Measurements from ENCODE around the gene KIRREL1.

Gene KIRREL1

DNA sequence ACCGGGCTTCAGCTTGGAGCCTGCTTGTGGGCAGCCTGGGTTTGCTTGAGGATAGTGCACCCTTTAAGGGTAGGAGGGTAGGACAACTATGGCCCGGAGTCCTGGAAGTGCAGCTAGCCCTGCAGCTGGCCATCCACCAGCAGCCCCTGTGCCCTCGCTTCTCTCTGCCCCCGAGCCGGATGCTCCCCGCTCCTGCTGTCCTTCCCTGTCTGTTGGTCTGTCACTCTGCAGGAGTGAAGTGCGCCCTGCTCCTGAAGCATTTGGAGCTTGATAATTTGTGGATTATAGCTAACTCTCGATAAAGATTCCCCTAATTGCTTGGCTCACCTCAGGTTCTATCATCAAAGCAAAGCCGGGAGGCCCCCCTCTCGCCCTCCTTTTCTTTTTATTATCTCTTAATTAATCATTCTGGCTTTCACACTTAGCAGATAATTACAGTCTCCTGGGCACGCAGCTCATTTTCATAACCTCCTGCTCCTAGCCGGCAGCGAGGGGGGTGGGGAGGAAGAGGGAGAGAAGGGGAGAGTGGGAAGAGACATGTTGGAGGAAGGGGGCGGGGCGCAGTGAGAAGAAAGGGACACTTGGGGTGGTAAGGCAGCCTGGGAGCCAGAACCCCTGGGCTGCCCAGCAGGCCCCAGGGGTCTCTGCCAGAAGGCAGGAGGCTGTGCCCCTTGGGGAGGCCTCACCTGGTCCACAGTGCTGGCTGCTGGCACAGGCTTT is 14.4 kb downstream of the KIRREL1 start:
- no peak for DNase-seq (ENCODE audit: low spot score)

DNA sequence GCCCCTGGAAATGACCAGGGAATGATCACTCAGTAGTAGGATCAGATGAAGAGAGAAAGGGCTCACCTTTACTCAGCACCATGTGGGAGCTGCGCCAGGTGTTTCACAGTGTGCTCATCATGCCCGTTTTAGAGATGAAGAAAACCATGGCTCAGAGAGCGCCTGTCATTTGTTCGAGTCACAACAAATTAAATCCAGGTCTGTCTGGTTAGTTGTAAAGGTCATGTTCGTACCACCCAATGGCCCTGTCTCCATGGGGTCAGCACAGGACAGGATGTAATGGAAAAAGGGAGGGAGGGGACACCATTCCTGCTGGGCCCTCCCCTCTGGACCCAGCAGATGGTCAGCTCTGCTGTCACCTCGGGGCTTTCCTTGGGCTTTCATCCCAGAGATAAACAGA is 15.2 kb downstream of the KIRREL1 start:
- DNase-seq (ENCODE audit: low spot score) = no peak

DNA sequence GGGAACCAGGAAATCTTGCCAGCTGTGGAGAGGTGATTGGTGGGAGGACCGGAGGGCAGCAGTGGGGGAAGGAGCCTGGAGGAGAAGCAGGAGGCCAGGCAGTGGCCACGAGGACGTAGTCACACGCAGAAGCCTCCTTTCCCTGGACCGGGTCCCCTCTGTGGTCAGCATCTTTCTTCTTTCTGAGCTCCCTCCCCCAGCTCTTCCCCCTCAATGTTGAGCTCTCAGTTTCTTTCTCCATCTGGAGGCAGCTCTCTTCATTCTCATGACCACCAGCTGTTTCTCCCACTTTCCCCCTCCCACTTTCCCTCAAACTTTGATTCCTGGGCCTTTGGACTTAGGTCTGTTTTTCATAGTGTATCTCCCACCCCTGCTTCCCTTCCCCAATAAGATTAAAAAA is 18.3 kb downstream of the KIRREL1 start:
- DNase-seq (ENCODE audit: low spot score) = no peak

DNA sequence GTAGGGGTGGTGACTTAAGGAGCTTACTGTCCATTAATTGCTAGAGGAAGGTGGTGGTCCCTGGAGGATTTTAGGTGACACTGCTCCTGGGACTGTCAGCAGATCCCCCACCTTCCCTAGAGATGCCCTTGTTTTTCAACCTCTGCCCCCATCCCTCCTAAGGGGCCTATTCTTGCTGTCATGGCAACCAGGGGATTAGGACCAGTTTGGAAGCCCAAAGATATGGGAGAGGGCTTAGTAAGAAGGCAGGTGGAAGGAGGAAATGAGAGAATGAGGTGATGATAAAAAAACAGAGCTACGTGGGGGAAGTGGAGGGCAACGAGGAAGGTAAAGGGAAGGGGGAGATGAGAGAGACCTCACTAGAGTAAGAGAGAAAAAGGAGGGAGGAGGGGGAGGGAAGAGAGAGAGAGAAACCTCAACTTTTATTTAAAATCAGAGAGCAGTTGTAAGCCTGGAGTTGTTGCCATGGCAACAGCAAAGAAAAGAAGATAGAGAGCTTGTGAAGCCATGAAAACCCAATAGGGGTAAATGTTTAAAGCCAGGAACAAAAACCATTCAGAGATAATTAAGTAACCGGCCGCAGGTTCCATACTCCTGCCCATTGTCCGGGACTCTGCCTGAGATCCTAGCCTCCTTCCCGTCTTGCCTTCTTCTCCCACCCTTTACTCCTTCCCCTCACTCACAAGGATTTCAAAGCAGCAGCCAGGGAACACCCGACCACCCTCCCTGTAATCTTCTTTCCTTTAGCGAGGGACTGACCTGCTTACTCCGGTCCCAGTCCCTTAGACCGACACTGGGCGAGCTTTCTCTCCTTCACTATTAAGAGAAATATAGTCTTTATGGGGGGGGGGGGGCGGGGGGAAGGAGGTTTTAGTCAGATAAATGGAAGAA is 20.6 kb downstream of the KIRREL1 start:
- DNase-seq (ENCODE audit: low spot score) = no peak

DNA sequence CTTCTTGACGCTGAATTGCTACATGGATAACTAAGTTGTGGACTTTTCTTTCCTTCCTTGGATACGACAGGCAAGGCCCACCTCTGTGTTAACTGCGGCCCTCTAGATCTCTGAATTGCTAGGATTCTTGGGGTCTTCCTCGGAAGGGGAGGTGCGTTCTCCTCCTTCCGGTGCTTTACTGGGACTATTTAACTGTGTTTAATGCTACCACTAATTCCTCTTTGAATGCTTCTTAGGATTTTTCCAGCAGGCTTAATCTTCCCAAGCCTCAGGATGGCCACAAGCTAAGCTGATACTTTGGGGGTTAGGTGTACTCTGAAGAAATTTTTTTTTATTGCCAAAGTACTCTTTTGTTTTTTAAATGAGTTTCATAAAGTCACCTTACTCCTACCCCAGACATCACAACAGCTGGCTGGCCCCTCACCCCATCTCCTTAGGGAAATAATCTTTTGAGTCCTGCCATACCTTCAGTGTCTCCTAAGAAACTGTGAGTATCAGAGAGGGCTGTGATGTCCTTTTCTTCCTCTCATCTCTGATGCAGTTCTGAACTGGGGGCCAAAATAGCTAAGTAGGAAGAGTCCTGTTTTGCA is 21.4 kb downstream of the KIRREL1 start:
- DNase-seq (ENCODE audit: low spot score) = no peak

DNA sequence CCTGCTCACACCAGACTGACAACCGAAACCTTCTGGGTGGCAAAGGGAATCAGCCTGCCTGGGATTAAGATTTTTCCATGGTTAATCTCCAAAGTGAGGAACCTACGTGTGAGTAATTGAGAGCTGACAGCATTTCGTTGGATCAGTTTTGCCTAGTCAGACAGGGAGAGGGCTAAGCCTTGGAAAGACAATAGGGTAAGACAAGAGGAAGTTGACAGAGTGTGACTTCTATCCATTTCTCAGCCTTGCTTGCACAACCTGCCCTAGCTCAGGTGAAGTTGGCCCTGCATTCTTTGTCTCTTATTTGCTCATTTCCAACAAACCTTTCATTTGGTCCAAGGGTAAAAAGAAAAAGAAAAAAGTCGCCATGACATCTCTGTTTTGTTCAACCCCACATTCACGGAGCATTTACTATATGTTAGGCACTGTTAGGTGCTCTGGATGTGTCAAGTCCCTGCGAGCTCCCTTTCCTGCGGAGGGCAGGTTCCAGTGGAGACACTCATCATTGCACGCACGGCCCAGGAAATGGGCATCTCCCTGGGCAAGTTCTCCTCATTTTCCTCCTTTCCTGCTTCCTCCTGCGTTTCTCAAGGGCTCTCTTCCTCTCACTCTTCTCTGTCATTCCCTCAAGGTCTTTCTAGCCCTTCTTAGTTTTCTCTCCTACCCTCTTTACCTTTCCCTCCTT is 23.3 kb downstream of the KIRREL1 start:
- DNase-seq (ENCODE audit: low spot score) = no peak

DNA sequence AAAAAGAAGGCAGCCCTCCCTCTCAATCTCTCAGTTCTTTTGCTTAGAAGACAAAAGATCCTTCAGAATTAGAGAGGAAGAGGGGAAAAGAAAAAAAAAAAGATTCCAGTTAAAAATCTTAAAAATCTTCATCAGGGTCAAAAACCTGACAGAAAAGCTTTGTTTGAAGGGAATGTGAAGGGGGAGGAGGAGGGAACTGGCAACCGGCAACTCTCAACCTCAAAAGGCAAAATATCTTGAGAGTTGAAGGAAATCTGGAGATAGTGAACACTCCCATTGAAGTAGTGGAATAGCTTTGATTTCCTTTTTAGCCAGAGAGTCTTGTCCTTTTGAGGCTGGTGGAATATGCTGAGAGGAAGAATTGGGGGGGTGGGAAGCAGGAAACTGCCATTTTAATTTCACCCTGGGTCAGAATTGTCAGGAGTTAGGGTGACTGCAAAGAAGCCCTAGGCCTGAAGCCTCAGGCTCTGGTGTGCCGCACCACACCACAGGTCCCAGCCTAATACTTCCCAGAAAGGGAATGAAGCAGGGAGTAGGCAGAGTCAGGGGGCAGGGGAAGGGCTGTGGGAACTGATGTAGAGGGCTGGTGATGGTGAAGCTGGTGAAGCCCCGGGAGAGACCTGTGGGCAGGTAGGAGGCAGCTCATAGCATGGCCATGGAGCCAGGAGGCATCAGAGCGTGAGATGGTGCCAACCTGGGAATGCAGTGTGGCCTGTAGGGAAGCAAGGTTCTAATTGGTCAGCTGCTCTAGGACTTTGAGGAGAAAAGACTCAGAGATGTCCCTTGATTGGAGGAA is 24.6 kb downstream of the KIRREL1 start:
- no peak for DNase-seq (ENCODE audit: low spot score)

DNA sequence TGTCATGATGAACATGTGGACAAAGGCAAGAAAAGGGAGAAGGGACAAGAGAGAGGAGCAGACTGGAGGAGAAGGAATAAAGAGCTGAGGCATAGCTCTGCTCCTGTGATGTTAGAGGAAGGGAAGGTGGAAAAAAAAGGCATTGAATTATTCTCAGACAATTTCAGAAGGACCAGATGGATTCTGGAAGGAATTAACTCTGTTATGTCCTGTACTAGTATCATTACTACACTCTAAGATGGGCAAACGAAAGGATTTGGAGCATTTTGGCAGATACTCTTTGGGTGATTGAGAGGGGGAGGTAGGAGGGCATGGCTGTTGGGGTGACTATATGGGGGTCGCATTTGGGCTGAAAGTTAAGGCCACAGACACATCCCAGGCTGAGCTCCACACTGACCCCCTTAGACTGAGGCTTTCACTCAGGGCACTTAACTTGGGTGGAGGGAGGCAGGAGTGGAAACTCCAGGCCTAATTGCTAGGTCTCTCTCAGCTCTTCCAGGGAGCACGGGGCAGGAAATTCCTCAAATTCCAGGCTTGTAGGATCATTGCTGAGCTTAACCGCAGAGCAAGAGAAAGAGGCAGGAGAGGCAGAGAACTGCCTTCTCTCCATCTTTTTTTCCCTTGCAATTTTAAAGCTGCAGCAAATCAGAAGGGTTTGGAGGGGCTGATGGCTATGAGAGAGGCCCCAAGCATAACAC is 25.9 kb downstream of the KIRREL1 start:
- DNase-seq (ENCODE audit: low spot score) = peak; percentile 78

DNA sequence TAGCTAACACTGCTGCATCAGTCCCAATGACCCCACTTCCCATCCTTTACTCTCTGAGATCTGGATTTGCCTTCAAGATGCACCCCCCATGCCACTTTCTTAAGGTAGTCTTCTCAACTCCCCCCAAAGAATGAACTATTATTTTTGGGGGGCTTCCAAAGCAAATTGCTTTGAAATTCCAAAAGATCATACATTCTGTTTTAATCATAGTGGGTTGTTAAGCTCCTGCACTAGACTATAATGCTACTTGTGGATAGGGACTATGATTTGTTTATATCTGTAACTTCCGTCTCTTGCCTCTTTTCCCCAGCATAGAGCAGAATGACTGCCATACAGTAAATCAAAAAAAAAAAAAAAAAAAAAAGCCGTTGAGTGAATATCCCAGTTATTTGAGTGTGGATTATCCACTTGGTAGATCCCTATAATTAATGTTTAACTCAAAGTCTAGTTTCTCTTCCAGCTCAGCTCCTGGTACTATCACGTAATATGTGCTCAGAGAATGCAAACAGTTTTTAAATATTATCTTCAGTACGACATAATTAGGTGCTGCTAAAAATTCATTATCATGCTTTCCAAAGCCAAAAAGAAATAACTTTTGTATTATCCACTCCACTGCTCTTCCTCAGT is 26.9 kb downstream of the KIRREL1 start:
- no peak for DNase-seq (ENCODE audit: low spot score)

DNA sequence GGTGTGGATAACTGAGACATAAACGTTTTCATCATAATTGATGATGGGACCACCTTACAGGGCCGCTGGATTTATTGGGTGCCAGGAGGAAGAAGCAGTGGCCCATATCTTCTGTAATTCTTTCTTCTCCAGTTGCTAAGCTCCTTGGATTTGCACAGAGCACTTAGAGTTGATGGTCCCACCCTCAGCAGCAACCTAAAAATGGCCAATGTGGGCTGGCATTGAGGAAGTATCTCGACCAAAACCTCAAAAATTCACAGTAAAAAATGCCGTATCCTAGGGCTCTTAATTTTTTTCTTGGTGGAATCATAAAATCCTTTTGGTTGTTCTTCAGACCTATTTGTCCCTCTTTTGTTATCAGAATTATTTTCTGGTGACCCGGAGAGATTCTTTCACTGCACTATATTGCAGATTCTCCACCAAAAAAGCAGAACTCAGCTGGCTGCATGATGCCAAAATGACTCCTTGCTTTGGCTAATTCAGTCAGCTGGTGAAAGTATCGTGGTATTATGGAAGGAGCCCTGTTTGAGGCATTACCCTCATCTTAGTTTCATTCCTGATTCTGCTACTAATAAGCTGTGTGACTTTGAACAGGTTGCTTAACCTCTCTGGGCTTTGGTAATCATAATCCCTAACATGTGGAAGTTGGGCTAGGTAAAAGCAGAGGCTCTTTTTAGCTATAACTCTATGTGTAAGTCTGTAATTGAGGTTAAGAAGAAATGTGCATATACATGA is 27.6 kb downstream of the KIRREL1 start:
- DNase-seq (ENCODE audit: low spot score) = no peak

DNA sequence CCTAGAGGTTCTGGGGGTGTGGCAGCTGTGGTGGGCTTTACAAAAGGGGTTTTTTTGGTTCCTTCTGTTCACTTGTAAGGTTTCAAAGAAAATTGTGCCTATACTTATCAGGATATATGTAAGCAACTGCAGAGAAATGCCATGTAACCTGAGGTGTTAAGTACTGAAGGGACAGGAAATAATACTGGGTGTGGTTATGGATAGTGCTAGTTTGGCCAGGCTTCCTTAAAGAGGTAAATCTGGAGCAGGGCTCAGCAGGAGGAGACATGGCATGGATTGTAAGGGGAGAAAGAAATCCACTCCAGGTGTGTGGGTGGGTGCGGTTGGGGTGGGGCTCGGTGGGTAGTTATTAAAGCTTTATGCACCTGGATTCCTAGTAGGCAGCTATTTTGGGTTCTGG is 28.3 kb downstream of the KIRREL1 start:
- no peak for DNase-seq (ENCODE audit: low spot score)

DNA sequence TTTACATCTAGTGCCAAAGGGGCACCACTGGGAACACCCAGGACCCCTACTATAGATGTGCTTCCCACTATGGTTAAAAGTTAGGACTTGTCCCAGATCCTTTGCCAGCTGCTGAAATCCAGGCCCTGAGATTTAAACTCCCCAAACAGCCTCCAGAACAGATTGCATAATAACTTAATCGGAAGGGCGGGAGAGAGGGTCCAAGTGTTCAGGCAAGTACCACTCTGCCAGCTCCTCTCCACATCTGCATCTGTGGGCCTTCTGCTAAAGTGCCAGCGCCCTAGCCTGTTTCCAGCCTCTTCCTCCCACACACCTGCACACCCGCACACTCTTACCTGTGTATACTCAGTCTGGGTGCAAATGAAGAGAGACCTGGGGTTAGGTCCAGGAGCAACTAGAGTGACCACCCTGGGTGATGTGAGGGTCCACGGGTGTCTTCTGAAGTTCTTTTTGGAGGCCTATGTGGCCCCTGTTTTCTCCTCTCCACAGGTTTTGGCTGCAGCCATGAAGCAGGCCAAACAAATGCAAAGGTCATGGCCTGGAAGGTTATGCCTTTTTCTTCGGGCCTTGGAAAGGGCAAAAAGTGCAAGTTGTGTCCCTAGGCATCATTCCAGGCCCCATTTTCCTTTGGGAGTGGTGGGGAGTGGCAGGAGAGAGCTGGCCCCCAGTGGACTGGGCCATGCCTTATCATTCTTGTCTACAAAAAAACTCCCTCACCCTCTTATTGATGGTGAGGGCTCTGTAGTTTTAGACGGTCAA is 29.3 kb downstream of the KIRREL1 start:
- no peak for DNase-seq (ENCODE audit: low spot score)

DNA sequence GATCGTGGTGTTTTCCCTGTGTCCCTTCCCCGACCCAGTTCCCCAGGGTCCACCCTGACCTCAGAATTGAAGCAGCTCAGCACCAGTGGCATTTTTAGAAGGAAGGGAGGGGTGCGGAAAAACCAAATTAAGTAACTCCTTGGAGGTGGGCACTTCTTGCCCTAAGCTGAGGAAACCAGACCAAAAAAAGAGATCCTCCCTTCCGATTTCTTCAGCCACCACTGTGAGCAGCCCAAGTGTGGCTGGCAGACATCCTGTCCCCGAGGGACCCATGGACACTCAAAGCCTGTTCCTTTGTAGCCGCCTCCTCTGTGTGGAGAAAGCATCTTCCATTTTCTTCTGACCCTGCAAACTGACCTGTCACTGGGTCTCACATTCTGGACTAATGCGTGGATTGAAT is 31.3 kb downstream of the KIRREL1 start:
- DNase-seq (ENCODE audit: low spot score) = no peak

DNA sequence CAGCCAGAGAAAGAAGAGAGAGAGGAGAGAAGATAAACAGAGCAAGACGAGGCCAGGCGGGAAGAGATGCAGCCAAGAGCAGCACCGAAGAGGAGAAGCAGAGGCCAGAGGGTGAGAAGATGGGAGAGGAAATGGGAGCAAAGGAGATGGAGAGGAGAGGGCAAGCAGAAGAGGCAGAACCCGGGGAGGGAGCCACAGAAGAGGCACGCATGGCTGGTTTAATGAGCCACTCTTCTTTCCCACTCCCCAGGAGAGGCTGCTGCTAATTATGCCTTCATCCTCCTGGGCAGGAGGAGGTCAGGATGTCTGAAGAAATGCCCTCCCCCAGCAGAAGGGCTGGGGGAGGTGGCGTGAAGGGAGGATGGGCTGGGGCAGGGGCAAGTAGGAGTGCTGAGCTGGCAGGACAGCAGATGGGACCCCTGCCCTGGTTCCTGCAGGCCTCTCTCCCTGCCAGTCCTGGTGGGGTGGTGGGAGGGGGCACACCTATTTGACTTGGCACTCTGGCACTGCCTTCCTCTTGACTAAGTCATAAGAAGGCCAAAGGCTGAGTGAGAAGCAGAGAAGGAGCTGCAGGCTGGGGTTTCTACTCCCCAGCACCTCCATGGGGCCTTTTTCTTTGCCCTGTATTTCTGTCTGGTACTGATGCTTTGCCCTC is 32.3 kb downstream of the KIRREL1 start:
- DNase-seq (ENCODE audit: low spot score) = no peak

DNA sequence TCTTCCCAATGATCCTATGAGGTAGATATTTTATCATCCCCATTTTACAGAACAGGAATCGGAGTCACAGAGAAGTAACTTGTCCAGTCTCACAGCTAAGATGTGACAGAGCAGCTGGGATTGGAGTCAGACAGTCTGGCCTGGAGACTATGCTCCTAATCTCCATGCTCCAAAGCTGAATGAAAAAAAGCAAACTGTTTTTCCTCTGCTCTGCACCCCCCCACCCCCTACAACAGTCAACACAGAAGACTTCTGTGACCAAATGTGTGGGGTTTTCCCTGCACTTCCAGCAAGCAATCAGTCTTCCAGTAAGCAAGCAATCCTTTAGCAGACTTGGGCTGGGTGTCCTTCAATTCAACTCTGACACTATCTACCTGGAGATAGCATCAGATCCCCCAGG is 33.2 kb downstream of the KIRREL1 start:
- DNase-seq (ENCODE audit: low spot score) = no peak

DNA sequence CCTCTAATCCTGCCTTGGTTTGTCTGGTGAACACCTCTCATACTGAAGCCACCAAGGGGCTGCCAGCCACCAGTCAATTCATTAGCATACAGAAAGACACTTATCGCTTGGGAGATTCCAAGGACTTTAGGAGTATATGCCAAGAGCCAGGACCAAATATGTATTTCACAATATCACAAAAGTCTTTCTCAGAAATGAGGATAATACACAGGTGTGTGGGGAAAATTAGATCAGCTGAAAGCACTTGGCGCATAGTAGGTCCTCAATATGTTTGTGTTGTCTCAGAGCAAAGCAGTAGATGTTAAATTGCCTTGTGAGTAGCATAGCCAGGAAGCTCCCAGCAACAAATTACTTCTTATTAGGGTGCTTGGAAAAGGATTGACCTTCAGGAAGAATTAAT is 34.1 kb downstream of the KIRREL1 start:
- DNase-seq (ENCODE audit: low spot score) = no peak

DNA sequence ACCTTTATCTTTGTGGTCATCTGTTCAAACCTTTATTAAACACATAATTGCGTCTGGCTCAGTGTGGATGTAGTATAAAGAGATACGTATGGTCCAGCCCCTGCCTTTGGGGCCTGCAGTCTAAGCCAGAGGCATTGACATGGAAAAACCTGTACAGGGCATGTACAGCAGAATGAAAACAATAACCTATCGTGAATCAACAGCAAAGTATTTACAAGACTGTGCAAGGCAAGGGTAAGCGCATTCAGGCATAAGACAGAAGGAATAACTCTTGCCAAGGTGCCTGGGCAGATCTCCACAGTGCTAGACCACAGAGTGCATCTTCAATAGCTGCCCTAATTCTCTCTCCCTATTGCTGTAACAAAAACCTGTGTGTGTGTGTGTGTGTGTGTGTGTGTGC is 35.5 kb downstream of the KIRREL1 start:
- no peak for DNase-seq (ENCODE audit: low spot score)

DNA sequence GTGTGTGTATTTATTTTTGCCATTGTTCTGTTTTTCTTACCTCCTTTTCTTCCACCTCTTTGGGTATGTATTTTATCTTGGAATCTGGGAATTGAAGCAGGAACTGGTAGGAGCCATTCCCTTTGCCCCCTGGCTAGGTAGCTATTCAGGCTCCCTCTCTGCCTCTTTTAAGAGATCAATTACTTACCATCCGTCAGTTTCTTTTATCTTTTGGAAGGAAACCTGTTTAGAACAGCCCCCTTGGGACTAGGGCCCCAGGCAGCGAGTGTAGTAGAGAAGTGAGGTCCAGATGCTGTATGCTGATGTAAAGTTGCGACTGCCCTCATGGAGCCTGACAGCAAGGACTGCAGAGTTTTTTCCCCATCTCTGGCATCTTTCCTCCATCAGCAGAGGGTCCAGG is 41.6 kb downstream of the KIRREL1 start:
- DNase-seq (ENCODE audit: low spot score) = no peak

All from AG08396 (cell line).